ENCODE data around the gene GNG14.

- no peak for TF ChIP-seq CTCF (IDR thresholded peaks at IDR 0.05)
- TF ChIP-seq POLR2A (IDR thresholded peaks at IDR 0.05) = no peak
Observed at GRCh38 chr19:12701596-12702282, 13.9 kb downstream of the GNG14 start.
